Jurkat, Clone E6-1 (cell line): ENCODE measurements around the gene FLOT1.
A peak's percentile ranks its signal among the peaks of the same experiment; 100 is the strongest.
"Not testable (repeated sequence)": the region's sequence is repeated elsewhere in the genome, so short reads cannot be mapped to it uniquely, and the experiment has no call there.

Experiments
- DNase-seq: peaks from one replicate; pipeline ENCODE4 v3.0.0-alpha.2; 2011; ENCODE audit warnings: low read depth, low spot score
- H3K4me3 ChIP-seq: 2 replicates; pipeline ENCODE4 v1.5.1; 2011; ENCODE audit warnings: mild to moderate bottlenecking, low read length, control low read depth, moderate library complexity

The FLOT1 gene

DNA sequence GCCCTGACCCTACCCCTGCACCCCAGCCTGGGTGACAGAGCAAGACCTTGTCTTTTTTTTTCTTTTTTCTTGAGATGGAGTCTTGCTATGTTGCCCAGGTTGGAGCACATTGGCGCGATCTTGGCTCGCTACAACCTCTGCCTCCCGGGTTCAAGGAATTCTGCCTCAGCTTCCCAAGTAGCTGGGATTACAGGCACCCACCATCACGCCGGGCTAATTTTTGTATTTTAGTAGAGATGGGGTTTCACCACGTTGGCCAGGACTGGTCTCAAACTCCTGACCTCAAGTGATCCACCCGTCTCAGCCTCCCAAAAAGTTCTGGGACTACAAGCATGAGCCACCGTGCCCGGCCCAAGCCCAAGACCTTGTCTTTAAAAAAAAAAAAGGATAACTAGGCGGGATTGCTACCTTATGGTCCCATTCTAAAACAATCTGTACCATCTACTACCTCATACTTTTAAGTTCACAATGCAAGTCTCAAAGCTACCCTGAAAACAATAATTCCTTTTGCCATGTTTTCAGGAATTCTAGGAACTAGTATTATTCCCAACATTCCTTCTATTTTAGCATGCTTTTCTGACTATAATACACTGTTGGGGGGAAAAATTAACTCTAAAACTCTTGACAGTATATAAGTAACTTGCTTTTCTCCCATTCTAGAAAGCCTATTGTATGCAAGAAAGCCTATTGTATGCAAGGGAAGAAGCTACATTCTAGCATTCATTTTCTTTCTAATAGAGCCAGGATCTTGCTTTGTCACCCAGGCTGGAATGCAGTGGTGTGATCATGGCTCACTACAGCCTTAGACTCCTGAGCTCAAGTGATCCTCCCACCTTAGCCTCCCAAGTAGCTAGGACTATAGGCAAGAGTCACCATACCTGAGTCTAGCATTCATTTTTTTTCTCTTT lies 15.7 kb downstream of the FLOT1 start:
- DNase-seq = no peak
- H3K4me3 ChIP-seq = no peak overlapping the region

DNA sequence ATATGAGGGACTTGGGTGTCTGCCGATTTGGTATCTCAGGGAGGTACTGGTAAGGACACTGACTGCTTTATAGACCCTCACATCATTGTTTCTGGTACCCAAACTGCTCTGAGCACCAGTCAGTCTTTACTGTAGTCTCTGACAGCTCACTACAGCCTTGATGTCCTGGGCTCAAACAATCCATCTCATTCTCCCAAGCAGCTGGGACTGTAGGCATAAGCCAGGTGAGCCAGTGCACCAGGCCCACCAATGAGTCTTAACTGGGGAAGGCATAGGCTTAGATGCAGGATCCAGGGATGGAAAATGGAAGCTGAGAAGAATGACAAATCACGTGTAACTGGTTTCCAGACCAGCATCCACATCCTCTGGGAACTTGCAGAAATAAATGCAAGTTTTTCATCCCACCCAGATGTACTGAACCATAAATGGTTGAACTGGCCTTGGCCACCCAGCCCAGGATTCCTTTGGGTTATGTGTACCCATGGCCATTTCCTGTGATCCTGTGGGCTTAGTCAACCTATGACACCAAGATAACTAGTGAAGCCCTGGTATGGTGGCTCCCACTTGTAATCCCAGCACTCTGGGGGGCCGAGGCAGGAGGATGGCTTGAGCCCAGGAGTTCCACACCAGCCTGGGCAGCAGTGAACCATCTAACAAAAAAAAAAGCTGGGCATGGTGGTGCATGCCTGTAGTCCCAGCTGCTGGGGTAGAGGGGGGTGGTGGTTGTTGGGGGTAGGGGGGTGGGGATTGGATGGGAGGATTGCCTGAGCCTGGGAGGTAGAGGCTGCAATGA lies 16.6 kb downstream of the FLOT1 start:
- DNase-seq = no peak
- no peak overlapping the region for H3K4me3 ChIP-seq

DNA sequence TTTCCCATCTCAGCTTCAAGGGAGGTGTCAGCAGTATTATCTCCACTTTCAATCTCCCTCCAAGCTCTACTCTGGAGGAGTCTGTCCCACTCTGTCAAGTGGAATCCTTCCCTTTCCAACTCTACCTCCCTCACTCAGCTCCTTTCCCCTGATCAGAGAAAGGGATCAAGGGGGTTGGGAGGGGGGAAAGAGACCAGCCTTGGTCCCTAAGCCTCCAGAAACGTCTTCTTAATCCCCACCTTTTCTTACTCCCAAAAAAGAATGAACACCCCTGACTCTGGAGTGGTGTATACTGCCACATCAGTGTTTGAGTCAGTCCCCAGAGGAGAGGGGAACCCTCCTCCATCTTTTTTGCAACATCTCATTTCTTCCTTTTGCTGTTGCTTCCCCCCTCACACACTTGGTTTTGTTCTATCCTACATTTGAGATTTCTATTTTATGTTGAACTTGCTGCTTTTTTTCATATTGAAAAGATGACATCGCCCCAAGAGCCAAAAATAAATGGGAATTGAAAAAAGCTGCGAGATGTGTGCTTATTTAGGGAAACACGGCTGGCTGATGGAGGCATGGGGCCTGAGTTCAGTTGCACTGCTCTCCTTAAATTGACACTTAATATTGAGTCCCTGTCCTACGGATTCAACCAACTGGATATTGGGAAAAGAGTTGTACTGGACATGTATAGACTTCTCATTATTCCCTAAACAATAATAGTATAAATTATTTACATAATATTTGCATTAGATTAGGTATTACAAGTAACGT lies 17.4 kb downstream of the FLOT1 start:
- DNase-seq = no peak
- no peak overlapping the region for H3K4me3 ChIP-seq

DNA sequence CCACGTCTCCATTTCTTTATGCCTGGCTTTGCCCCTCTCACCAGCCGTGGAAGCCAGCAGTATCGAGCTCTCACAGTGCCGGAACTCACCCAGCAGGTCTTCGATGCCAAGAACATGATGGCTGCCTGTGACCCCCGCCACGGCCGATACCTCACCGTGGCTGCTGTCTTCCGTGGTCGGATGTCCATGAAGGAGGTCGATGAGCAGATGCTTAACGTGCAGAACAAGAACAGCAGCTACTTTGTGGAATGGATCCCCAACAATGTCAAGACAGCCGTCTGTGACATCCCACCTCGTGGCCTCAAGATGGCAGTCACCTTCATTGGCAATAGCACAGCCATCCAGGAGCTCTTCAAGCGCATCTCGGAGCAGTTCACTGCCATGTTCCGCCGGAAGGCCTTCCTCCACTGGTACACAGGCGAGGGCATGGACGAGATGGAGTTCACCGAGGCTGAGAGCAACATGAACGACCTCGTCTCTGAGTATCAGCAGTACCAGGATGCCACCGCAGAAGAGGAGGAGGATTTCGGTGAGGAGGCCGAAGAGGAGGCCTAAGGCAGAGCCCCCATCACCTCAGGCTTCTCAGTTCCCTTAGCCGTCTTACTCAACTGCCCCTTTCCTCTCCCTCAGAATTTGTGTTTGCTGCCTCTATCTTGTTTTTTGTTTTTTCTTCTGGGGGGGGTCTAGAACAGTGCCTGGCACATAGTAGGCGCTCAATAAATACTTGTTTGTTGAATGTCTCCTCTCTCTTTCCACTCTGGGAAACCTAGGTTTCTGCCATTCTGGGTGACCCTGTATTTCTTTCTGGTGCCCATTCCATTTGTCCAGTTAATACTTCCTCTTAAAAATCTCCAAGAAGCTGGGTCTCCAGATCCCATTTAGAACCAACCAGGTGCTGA lies 18.4 kb downstream of the FLOT1 start:
- not testable (repeated sequence) for H3K4me3 ChIP-seq, DNase-seq

DNA sequence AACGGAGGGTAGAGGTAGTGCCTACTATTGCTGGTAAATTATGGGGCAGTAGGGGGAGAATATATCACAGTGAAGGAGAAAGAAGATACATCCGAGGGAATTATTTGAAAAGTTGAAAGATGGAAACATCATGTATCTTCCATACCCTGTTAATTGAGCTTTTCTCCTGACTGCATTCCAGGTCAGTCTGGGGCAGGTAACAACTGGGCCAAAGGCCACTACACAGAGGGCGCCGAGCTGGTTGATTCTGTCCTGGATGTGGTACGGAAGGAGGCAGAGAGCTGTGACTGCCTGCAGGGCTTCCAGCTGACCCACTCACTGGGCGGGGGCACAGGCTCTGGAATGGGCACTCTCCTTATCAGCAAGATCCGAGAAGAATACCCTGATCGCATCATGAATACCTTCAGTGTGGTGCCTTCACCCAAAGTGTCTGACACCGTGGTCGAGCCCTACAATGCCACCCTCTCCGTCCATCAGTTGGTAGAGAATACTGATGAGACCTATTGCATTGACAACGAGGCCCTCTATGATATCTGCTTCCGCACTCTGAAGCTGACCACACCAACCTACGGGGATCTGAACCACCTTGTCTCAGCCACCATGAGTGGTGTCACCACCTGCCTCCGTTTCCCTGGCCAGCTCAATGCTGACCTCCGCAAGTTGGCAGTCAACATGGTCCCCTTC lies 19.2 kb downstream of the FLOT1 start:
- H3K4me3 ChIP-seq = peak overlapping the region; percentile 93

DNA sequence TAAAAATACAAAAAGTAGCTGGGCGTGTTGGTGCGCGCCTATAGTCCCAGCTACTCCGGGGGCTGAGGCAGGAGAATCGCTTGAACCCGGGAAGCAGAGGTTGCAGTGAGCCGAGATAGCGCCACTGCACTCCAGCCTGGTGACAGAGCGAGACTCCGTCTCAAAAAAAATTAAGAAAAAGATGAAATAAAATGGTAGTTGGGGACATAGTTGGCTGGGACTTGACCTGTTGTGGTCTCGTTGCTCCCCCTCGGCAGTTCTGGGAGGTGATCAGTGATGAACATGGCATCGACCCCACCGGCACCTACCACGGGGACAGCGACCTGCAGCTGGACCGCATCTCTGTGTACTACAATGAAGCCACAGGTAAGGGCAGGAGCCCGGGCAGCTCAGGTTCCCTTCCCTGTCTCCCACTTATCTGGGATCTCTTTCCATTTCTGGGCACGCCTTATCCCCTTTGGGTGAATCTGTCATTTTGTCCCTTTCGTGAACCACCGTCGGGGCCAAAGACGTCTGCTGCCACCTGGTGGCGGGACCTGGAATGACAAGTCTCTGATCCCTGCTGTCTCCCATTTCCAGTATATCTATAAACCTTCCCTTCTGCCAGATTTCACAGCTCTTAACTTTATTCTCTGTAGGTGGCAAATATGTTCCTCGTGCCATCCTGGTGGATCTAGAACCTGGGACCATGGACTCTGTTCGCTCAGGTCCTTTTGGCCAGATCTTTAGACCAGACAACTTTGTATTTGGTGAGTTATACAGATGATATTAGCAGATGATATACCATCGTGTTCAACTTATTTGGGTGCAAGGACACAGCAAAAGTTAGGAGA lies 20.0 kb downstream of the FLOT1 start:
- no peak for DNase-seq
- H3K4me3 ChIP-seq = peak overlapping the region; percentile 93

More for the DNA sequence above, 19.2 kb downstream of the FLOT1 start:
- DNase-seq = not testable (repeated sequence)

DNA sequence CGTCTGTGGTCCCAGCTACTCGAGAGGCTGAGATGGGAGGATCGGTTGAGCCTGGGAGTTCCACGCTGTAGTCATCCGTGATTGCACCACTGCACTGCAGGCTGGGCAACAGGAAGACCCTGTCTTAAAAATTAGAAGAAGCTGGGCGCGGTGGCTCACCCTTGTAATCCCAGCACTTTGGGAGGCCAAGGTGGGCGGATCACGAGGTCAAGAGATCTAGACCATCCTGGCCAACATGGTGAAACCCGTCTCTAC lies 20.5 kb downstream of the FLOT1 start:
- H3K4me3 ChIP-seq = peak overlapping the region; percentile 93
- not testable (repeated sequence) for DNase-seq

DNA sequence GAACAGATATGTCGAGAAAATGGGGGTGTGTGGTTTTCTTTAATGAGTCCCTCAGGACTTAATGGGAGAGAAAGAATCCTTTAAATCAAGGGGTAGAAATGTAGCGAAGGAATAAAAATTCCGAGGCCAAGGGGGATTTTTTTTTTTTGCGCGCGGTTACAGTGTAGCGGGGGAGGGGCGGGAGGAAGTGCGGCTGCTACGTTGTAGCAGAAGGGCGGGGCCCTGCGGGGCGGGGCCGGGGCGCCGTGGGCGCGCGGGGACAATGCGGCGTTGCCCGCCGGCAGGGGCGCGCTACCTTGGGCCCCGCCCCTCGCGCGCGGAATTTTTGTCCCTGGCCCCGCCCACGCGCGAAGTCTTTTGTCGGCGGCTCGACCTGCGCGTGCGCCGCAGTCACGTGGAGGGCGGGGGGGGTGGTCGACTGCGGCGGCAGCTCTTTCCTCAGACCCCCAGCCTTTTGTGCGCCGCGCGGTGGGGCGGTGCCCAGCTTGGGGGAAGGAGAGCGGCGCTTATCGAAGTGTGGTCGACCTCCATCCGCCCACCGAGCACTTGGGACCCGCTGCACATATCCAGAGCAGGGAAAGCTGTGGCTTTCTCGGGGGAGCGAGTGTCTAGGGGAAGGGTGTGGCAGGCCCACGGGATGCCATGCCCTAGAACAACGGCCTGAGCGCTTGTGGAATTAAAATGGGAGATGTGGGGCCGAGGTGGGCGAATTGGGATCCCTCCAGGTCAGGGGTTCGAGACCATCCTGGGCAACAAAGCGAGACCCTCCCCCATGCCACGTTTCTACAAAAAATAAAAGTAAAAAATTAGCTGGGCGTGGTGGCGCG lies 21.1 kb downstream of the FLOT1 start:
- peak overlapping the region; percentile 98 for H3K4me3 ChIP-seq
- DNase-seq = peak; percentile 85

DNA sequence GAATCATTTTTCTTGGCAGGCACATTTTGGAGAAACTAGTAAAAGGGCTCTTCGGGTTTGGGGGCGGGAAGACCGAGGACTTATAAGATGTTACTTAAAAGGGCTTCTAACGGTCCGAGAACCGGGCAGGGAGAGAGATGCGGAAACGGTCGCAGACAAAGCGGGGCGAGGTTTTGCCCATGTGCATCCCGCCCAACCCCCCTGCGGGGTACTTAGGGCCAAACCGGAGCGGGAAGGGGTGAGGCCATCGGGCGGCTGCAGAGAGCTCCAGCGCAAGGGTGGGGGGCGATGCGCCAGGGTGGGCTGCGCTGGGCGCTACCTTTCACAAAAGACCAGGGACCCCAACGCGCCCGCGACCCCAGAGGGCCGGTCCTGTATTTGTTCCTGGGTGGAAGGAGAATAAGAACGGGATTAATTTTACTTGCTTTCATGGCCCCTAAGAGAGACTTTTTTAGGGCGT lies 21.7 kb downstream of the FLOT1 start:
- H3K4me3 ChIP-seq = peak overlapping the region; percentile 98
- DNase-seq = no peak

DNA sequence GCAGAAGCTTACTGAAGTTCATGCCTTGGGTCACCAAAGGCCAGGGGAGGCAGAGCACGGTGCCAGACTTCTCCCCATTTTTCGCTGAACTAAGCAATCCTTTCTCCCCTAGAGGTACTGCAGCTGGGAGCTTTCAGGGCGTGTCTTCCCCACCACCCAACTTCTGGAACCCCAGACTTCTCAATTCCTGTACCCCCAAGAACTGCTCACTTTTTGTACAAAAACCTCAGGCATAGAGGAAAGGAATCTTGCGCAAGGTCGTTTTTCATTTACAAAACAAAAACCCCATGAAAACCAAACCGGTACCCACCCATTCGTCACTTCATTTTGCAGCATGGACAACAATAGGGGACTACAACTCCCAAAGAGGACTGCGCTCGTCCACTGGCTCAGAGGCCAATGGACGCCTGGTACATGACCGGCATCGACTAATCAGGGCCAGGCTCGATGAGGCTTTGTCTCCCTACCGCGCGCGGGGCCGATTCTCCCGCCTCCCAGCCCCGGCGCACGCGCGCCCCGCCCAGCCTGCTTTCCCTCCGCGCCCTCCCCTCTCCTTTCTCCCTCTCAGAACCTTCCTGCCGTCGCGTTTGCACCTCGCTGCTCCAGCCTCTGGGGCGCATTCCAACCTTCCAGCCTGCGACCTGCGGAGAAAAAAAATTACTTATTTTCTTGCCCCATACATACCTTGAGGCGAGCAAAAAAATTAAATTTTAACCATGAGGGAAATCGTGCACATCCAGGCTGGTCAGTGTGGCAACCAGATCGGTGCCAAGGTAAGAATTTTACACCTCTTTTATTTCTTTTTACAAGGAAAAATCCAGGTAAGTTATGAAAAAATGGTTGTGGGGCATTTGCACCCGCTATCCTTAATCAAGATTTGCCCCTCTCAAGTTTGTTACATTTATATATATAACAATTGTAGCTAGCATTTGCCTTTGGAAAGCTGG lies 22.4 kb downstream of the FLOT1 start, which contains the start of gene TUBB:
Gene TUBB, plus strand, starts transcription at position 562 of the 947 bp plus-strand sequence. Its CDS starts 155 bp downstream, at position 717.
- peak; percentile 99 for DNase-seq
- H3K4me3 ChIP-seq = peak within 1 kb of the TSS; percentile 98

DNA sequence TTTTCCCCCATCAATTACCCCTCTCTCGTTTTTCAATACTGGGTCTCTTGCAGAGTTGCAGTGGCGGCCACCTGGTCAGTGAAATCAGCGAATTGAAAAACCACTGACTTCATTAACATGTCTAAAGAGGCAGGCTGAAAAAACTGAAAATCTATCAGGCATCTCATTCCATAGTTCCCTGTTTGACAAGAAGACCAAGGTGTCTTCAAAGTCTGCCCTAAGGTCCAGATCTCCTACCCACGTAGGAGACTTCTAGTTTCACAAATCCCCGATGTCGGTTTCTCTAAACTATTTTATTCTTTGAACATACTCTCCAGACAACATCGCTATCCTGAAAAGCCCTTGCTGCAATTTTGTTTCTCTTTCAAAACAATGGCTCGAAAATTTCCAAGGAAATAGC lies 23.1 kb downstream of the FLOT1 start:
- no peak for DNase-seq
- peak overlapping the region; percentile 98 for H3K4me3 ChIP-seq

DNA sequence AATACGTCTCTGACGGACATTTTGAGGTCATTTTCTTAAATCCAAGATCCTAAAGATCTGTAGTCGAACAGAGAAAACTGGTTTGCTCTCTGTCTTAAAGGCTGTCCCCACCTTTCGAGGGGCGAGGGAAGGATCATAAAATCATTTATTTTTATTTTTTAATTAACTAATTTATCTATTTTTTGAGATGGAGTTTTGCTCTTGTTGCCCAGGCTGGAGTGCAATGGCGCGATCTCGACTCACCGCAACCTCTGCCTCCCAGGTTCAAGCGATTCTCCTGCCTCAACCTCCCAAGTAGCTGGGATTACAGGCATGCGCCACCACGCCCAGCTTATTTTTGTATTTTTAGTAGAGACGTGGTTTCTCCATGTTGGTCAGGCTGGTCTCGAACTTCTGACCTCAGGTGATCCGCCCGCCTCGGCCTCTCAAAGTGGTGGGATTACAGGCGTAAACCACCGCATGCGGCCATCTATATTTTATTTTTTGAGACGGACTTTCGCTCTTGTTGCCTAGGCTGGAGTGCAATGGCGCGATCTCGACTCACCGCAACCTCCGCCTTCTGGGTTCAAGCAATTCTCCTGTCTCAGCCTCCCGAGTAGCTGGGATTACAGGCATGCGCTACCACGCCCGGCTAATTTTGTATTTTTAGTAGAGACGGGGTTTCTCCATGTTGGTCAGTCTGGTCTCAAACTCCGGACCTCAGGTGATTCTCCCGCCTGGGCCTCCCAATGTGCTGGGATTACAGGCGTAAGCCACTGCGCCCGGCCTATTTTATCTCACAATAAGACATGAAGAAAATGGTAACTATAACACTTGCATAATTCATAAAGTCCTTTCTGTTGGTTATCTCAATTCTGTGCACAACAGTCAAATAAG lies 24.4 kb downstream of the FLOT1 start:
- H3K4me3 ChIP-seq = peak overlapping the region; percentile 73
- not testable (repeated sequence) for DNase-seq

DNA sequence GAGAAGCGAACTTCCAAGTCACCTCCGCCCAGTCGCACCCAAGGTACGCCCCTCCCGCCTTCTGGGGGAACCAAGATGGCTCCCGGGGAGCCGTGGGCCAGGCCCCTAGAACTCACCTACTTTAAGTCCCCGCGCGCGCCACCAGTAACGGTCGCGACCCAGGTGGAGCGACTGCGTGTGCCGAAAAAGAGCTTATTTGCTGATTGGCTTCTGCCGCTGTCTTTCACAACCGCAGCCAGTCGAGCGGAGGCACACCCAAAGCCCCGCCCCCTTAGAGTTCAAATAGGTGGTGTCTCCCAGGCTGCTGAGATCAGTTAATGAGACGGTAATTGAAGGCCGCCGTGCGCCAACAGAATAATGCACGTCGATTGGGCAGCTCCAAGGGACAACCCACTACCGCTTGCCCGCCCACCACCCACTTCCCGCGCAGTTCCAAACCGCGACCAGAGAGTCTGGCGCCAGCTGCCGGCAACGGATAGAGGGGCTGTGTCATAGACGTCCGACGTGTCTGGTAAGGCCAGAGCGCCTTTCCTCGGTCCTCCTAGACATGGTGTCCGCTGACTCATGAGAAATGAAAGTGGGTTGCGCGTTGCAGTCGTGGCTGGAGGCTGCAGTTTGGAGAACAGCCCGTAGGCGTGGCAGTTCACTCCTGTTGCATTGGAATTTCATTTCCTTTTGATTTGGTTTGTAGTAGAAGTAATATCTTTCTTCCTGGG lies 25.2 kb downstream of the FLOT1 start, which contains the start of gene MDC1:
Gene MDC1, minus strand, starts transcription at position 153 of the 716 bp plus-strand sequence. CDS start 2,106 bp downstream, outside the sequence.
- DNase-seq = peak; percentile 100
- peak within 1 kb of the TSS; percentile 74 for H3K4me3 ChIP-seq

DNA sequence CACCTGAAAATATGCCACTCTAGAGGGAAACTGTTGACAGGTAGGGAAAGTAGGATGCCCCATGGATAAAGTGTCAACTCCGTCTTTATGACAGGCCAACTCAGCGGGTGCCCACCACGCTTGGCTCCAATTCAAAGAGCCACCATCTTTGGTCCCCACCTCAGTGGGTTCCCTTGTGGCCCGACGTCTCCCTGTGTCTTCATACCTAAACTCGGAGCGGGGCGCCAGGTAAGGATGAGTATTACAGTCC lies 25.7 kb downstream of the FLOT1 start:
- H3K4me3 ChIP-seq = peak overlapping the region; percentile 74
- DNase-seq = no peak
